Hepatocyte (in vitro differentiated cells): Measurements from ENCODE around the gene HSPBAP1.

Experiments
- EZH2phosphoT487 ChIP-seq: fragments of 200-600 bp; sonication (generic); IDR thresholded peaks from one replicate; pipeline ENCODE4 v1.6.1; 2018; ENCODE audit warnings: antibody characterized with exemption, mild to moderate bottlenecking, low read depth, moderate library complexity; ENCODE audit not compliant: unreplicated experiment, severe bottlenecking
- TF ChIP-seq, protein P1 (sequence below): fragments of 200-600 bp; sonication (generic); IDR thresholded peaks from 2 replicates; pipeline ENCODE4 v1.5.1; 2016; ENCODE audit warnings: antibody characterized with exemption, mild to moderate bottlenecking; ENCODE audit not compliant: poor library complexity

- TF ChIP-seq, protein P1, sequence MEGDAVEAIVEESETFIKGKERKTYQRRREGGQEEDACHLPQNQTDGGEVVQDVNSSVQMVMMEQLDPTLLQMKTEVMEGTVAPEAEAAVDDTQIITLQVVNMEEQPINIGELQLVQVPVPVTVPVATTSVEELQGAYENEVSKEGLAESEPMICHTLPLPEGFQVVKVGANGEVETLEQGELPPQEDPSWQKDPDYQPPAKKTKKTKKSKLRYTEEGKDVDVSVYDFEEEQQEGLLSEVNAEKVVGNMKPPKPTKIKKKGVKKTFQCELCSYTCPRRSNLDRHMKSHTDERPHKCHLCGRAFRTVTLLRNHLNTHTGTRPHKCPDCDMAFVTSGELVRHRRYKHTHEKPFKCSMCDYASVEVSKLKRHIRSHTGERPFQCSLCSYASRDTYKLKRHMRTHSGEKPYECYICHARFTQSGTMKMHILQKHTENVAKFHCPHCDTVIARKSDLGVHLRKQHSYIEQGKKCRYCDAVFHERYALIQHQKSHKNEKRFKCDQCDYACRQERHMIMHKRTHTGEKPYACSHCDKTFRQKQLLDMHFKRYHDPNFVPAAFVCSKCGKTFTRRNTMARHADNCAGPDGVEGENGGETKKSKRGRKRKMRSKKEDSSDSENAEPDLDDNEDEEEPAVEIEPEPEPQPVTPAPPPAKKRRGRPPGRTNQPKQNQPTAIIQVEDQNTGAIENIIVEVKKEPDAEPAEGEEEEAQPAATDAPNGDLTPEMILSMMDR, result no peak
- no peak for TF ChIP-seq EZH2phosphoT487
Measured at GRCh38 chr3:122795674-122796195, 2.1 kb upstream of the HSPBAP1 start.
